ENCODE data around the gene ZMYM4.
A peak's percentile ranks its signal among the peaks of the same experiment; 100 is the strongest.

ZMYM4 gene

DNA sequence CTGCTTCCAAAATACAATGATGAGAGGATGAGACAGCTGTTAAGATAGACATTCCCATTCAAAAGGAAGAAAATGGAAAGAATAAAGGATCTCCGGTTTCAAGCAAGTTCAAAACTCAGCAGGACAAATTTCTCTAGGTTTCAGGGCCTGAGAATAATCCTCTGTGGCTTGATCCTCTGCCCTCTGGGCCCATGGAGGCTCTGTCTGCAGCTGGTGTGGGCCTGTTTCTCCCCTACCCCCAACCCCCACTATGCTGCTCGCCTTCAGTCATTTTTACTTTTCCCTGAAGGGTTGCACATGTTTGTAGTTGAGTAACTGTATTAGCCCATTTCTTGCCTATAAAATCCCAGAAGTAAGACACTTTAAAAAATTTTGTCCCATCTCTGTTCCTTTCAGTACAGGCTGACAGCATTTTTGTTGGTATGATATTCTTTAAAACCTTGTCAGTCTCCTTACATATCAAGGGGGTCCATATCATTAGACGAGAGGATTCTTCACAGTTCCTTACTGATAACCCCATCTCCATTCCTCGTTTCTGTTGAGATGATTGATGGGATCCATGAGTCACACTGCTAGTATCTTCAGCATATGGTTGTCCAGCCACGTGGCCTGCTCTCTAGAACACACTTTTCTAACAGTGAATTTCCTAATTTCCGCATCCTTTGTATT is 10.5 kb downstream of the ZMYM4 start:
- DNase-seq: no peak

DNA sequence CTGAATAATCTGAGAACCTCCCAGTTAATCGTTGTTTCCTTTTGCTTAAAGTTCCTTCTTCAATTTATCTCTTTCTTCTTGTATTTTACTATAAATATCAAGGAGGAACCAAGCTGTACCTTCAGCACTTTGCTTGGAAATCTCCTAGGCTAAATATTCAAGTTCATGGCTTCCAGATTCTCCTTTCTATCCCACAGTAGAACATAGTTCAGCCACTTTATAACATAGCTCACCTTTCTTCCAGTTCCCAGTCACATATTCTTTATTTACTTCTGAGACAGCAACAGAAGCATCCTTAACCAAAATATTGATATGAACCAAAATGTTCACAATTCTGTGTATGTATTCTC is 11.0 kb downstream of the ZMYM4 start:
- DNase-seq: no peak

DNA sequence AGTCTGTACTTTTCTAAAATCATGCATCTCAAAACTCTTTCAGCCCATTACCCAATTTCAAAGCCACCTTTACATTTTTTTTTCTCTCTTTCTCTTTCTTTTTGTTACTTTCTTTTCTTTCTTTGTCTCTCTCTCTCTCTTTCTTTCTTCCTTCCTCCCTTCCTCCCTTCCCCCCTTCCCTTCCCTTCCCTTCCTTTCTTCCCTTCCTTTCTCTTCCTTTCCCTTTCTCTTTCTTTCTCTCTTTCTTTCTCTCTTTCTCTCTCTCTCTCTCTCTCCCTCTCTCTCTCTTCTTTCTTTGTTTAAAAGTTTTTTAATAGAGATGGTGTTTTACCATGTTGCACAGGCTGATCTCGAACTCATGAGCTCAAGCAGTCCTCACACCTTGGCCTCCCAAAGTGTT is 11.5 kb downstream of the ZMYM4 start:
- DNase-seq: no peak

DNA sequence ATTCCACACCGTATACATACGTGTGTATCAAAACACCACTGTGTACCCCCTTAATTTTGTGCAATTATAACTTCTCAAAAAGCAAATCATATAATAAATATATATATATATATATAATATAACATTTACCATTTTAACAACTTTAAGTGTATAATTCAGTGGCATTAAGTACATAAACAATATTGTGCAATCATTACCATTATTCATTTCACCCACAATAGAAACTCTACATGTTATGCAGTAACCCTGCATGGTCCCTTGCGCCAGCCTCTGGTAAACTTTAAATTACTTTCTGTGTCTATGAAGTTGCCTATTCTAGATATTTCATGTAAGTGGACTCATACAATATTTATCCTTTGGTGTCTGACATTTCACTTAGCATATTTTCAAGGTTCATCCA is 13.1 kb downstream of the ZMYM4 start:
- no peak for DNase-seq

DNA sequence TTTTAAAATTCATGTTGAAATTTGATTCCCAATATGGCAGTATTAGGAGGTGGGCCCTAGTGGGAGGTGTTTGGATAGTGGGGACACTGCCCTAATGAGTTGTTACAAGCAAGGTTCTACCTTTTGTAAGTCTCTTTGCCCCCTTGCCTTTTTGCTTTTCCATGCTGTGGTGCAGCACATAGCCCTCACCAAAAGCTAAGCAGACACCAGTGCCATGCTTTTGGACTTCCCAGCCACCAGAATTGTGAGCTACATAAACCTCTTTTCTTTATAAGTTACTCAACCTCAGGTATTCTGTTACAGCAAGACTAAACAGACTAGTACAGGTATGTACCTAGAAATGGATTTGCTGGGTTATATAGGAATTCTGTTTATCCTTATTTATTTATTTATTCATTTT is 13.7 kb downstream of the ZMYM4 start:
- DNase-seq: no peak

DNA sequence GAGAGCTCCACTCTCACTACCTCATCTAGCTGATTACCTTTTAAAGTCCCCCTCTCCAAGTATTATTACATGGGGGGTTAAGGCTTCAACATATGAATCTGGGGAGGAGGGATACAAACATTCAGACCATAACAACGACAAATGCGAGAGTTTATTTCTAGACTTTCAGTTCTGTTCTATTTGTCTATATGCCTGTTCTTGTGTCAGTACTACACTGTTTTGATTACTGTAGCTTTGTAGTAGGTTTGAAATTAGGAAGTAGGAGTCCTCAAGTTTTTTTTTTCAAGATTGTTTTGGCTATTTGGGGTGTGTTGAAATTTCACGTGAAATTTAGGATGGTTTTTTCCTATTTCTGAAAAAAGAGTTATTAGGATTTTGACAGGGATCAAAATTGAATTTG is 16.3 kb downstream of the ZMYM4 start:
- DNase-seq: no peak

DNA sequence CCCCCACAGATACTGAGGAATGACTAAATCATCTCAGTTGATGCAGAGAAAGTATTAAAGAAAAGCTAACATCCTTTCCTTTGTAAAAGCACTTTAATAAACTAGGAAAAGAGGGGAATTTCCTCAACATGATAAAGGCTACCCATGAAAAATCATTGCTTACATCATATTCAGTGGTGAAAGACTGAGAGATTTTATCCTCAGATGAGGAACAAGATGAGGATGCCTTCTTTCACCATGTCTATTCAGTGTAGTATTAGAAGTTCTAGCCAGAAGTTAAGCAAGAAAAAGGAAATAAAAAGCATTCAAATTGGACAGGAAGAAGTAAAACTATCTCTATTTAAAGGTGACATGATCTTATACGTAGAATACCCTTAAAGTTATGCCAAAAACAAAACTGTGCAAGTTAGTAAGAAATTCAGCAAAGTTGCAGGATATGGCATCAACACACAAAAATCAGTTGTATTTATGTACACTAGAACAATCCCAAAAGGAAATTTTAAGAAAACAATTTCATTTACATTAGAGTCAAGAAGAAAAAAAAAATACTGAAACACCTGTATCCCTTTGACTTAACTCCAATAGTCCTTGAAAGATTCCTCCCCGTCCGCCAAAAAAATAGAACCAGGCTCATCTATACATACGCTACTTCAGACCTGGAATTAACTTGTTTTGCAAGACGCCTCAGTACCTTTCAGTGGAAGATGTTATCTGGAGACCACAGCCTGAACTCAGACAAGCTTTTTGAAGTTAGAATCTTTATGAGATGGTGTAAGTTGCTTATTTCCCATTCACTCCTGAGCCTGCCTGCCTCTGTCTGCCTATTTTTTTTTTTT is 17.5 kb downstream of the ZMYM4 start:
- DNase-seq: no peak

DNA sequence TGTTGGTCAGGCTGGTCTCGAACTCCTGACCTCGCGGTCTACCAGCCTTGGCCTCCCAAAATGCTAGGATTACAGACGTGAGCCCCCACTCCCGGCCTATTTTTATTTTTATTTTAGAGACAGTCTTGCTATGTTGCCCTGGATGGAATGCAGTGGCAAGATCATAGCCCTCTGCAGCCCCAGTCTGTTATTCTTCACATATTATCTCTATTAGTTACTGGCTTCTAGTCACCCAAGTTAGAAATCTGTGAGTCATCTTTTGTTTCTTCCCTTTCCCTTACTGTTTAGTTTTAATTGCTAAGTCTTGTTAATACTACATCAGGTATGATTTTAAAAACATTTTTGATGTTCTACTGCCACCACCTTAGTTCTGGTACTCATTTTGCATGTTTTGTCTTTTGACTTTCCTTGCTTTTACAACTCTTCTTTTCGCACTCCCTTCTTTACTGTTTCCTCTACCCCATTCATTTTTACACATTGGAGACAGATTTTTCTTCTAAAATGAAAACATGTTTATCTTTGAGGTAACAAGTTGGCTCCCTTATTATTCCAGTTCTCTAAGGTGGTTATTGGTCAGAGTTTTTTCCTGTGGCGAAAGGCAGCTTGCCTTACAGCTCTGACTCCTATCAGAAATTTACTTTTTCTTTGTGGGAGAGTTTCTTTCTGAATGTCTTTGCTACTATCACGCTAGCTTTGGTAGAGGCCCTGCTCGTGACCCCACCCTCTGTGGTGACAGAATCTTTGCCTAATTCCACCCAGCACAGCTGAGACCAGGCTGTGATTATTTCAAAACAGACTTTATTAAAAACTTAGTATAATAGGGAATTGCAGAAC is 19.5 kb downstream of the ZMYM4 start:
- no peak for DNase-seq

DNA sequence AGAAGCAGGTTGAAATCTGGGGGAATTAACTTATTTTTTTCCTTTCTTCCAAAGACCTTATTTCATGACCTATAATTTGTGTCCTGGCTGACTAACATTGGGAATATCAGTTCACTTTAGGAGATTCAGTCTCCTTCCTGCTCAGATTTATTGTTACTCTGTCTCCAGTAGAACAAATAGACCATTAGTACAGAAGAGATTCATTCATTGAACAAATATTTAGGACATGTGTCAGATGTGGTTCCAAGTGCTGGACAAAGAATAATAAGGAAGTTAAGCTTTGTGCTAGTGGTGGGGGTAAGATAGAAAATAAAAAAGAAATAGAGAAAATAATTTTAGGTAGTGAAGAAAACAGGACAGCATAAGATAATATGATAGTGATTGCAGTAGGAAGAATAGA is 20.3 kb downstream of the ZMYM4 start:
- DNase-seq: no peak

DNA sequence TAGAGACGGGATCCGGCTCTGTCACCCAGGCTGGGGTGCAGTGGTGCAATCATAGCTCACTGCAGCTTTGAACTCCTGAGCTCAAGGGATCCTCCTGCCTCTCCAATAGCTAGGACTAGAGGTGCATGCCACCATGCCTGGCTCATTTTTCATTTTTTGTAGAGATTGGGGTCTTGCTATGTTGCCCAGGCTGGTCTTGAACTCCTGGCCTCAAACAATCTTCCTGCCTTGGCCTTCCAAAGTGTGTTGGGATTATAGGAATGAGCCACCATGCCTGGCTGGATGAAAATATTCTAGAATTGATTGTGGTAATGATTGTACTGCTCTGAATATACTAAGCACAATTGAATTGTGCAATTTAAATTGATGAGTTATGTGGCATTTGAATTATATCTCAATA is 21.9 kb downstream of the ZMYM4 start:
- DNase-seq: no peak

DNA sequence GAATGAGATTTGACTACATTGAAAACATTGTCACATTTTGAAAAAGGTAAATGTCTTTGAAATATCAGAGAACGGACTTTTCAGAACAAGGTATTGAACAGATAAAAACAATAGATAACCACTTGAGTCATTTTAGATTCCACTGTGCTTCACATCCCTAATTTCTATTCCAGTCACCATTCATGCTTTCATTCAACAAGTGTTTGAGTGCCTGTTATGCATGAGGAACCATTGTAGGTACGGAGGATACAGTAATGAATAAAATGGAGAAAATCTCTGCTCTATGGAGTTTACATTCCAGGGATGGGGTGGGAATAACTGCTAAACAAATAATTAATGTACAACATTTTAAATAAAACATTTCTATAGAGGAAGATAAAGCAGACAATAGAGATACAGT is 26.3 kb downstream of the ZMYM4 start:
- DNase-seq: no peak

DNA sequence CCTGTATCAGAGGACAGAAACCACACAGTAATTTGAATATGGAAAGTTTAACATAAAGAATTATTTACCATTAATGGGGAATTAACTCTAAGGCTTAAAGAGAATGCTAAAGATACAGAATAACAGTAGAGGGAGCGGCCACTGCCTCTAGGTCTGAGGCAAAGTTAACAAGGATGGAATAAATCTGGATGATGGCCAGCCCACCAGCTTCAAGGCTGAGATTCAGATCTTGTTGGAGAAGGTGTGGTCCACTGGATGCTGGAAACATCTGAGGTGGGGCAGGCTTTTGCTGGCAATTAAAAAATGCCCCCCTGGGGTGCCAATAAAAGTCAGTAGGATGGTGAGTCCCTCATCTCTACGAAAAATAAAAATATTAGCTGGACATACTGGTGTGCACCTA is 29.4 kb downstream of the ZMYM4 start:
- no peak for DNase-seq

DNA sequence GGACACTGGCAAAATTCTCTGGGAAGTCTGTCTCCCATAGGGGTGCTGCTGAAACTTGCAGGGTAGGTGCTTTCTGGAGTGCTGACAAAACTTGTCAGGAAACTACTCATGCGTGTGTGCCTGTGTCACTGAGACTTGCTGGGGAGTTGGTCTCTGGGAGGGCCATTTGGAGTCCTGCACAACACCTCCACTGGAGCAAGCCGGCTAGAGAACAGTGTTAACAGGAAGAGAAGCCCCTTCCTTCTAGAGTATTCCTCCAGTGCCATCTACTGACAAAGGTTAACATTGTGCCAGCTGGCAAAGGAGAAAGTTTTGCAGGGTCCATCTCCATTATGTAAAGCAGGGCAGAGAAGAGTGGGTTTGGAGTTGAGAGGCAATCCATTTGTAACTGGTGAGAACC is 30.0 kb downstream of the ZMYM4 start:
- peak; percentile 5 for DNase-seq

DNA sequence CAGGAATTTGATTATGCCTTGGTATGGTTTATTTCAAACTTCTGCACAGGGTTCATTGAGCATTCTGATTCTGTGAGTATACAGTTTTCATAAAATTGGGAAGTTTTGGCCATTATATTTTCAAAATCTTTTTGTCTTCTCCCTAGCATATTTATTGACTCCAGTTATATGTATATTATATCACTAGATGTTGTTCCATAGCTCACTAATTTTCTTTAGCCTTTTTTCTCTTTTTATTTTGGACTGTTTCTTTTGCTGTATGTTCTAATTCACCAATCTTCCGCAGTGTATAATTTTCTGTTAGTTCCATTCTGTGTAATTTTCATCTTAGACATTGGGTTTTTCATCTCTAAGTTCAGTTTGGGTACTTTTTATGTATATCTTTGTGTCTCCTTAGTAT is 31.9 kb downstream of the ZMYM4 start:
- DNase-seq: no peak

DNA sequence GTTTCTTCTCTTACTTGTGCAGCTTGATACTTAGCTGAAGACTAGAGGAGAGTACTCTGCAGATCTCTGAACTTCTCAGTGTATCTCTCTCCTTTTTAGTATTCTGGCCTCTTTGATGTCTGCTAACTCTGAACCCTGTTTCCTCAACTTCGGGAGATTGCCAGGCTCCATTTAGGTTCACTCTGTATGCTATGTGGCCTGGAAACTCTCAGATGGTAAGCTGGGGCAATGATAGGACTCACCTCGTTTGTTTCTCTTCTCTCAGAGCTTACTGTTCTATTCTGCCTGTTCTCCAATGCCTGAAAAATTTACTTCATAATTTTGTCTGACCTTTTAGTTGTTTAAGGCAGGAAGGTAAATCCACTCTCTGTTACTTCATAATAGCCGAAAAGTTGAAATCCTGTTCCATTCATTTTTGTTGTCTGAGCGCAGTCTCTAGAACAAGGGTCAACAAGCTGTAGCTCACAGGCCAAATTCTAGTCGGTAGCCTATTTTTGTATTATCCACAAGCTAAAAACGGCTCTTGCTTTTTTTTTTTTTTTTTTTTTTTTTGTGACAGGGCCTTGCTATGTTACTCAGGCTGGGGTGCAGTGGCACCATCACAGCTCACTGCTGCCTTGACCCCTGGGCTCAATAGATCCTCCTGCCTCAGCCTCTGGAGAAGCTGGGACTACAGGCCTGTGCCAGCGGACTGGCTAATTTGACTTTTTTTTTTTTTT is 33.3 kb downstream of the ZMYM4 start:
- no peak for DNase-seq

DNA sequence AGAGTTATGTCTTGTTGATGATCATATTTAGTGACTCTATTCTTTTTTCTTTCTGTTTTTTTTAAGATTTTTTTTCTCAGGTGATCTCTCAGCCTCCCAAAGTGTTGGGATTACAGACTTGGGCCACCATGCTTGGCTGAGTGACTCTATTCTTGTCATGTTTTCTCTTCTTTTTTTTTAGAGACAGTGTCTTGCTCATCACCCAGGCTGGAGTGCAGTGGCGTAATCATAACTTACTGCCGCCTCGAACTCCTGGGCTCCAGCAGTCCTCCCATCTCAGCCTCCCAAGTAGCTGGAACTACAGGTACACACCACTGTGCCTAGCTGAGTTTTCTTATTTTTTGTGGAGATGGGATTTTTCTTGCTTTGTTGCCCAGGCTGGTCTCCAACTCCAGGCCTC is 36.9 kb downstream of the ZMYM4 start:
- DNase-seq: no peak

DNA sequence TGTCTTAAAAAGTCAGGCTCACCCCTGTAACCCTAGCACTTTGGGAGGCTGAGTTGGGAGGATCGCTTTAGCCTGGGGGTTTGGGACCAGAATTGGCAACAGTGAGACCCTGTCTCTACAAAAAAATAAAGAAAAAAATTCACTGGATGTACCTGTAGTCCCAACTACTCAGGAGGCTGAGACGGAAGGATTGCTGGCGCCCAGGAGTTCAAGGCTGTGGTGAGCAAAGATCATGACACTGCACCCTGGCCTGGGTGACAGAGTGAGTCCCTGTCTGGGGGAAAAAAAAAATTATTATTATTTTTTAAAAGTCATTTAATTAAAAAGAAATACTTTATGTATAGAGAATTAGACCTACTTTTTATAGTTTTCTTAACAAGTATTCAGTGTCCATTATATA is 47.1 kb downstream of the ZMYM4 start:
- no peak for DNase-seq

DNA sequence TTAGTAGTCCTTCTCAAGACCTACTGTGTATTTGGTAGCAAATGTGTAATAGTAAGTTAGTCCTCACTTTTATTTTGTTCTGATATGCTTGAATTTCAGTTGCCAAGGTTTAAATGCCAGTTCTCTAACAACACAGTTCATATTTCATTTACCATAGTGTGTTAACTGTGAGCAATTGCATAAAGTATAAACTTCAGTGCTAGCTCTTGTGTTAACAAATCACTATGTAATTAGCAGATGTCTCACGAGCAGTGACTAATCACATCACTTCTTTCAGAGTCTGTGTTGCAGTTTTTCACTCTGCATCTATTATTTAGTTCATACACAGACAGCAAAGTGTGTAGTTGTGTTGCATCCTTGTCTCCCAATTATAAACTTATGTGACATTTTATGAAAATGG is 47.8 kb downstream of the ZMYM4 start:
- DNase-seq: no peak

DNA sequence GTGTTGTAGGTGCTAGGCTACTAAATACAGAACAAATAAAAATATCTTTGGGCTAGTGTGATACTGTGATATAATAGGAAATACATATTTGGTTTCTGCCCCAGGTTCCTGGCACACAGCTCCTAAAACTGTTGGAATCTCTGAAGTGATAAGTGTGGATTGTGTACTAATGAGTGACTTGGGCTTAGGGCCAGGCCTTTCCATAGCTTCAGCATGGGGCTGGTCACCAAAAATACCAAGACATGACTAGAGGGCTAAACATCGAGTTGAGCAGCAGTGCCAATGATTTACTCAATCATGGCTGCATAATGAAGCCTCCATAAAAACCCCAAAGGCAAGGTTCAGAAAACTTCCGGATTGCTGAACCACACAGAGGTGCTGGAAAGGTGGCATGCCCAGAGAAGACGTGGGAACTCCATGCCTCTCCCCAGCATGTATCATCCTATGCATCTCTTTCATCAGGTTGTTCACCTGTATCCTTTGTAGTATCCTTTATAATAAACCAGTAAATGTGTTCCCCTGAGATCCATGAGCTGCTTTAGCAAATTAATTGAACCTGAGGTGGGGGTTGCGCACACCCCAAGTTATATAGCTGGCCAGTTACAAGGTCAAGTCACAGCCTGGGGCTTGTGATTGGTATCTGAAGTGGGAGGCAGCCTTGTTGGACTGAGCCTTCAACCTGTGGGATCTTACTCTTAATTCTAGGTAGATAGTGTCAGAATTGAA is 51.6 kb downstream of the ZMYM4 start:
- no peak for DNase-seq

DNA sequence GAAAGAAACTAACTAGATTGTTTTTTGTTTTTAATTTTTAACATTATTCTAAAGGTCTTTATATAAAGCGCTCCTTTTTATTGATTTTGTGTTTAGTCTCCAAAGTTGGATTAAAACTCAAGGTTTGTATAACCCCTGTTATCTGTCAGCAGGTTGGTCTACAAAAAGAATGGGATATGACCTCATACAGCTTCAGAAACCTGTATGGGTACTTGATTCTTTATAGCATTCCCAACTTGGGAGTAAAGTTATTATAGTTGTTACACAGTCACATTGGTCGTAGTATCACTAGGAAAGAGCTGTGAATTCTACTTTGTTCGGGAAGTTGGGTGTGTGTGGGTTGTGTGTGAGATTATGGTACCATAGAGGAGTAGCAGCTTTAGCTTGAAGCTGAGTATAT is 52.4 kb downstream of the ZMYM4 start:
- no peak for DNase-seq

DNA sequence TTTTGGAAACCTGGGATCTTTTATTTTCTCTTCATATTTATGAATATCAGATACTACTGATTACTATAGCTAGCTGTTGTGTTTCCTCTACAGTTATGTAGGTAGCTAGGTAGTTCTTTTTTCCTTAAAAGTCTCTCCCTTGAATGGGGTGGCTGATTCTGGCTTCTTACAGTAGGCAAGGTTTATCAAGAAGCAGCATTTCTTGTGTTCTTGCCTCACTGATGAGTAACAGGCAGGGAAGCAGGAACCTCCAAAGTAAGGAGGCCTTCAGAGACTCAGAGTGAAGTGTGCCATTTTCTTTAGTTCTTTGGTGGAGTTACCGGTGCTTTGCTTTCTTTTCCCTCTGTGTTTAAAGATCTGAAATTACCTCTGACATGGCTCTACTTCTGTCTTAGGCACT is 56.0 kb downstream of the ZMYM4 start:
- no peak for DNase-seq

DNA sequence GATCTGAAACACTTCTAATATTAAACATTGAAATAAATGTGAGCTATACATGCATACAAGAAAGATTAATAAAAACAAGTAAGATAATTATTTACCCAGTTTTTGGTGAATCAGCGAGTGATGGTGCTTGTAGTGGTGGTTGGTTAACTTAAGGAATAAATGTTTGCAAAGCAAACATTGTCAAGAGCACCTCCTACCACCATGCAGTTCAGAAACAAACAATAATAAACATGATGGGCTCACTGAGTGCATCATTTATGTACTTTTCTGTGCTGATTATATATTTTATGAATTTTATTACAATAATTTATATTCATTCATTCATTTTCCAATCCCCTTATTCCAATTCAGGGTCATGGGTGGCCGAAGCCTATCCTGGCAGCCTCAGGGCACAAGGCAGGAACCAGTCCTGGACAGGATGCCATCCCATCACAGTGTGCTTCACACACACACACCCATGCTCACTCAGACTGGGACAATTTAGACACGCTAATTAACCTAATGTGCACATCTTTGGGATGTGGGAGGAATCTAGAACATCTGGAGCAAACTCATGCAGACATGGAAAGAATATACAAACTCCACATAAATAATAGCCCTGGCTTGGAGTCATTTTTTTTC is 57.8 kb downstream of the ZMYM4 start:
- DNase-seq: no peak

Data from NCI-H1105 (cell line).